OCI-M2 (cell line): ENCODE data around the gene LRP2BP.

Experiments used
- DNase-seq: peaks from one replicate; lab custom pipeline; 2025; ENCODE audit not compliant: unreplicated experiment; lab: John Stamatoyannopoulos, UW

Gene LRP2BP

DNA sequence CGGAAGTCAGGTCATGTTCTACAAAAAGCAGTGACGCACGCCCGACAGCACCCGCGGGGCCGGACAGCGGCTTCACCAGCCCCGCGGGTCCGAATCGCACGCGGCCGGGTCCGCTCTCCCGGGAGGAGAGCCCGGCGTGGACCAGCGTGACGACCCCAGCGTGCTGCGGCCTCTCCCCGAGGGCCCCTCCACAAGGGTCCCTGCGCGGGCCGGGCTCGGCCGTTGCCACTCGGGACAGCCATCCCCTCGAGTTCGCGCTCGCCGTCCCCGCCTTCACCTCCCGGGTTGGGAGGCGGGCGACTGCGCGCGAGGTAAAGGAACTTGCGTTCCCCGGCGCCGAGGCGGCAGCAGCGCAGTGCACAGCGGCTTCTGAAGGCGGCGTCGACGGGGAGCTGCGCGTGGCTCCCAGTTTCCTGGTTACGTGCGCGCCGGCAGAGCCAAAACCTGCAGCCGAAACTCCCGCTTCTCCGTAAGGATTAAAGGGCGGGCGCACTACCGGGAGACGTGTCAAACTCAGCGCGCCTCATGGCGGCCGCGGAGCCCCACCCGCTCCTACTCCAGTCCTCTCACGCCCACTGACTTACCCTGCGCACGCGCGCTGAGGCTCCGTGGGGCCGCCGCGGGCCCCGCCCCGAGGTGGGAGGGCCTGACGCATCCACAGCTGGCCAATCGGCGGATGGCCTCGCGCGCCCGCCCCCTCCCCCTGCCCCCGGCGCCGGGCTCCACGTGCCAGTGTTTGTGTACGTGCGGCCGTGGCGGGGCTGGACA lies 416 bp upstream of the LRP2BP start:
- DNase-seq = peak; percentile 47

DNA sequence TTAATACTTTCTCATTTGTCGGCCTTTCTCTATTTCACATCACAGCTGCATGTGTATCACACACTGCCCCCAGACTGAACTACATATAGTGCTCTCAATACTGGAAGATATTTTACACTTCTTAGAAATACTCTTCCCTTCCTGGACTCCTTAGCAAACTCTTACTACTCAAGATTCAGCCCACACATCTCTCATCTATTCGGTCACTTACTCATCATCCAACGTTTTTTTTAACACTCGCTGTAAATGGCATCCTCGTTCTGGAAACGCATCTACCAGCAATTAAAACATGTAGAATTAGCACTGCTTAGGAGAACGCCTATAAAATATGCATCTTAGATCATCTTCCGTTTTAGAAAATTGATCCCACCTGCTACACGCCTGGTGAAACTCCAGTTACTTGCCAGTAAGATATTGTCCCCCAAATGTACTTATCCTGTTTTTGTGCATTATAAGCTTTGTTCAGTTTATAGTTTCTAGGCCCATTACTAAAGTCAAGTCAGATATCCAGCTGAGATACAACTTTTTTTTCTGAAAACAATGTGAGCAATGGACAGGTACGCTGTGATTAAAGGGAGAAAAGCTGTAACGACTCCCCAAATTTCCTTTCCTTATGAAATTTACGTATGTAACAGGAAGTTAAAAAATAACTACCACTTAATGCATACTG lies 1.0 kb downstream of the LRP2BP start:
- no peak for DNase-seq

DNA sequence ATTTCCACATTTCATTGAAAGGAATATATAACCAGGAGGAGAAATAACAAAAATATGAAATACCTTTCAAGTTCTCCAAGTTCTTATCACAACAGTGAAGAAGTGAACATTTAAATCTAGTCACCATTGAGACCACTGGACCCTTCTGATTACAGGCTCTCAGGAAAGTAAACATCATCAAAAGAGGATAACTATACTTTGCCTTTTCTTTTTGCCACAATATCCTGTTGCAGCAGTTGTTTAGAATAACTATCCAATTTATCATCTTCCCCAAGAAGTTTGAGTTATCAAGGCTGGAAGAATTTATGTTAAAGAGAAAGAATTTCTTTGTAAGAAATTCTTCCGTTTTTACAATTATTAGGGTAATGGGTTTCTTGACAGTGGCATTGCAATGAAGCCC lies 3.6 kb downstream of the LRP2BP start:
- no peak for DNase-seq

DNA sequence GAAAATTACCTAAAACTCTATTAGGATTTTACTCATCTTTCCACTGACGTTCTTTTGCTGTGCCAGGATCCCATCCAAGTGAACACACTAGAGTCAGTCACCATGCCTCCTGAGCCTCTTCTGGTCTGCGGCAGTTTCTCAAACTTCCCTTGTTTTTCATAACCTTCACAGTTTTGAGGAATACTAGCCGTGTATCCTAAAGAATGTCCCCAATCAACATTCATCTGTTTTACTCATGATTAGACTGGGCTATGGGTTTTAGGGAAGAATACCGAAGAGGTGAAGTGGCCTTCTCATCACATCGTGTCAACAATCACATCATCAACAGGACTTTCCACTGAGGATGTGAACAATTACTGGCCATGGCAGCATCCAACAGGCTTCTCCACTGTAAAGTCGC lies 4.8 kb downstream of the LRP2BP start:
- DNase-seq = no peak

DNA sequence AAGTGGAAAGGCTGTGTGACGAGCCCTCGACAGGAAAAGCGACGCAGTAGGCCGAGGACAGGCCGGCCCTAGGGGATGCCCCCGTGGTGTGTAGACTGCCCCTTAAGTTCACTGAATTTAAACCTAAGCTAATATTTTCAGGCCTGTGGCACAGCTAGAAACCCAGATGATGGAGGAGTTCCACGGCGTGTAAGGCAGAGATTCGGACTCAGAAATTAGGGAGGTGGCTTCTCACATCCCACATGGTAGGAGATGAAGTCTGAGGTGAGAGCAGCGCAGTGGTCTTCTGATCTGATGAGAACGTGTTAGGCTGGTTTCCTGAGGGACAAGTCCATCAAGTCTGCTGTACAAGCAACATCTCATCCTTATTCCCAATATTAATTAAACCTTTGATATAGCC lies 7.8 kb downstream of the LRP2BP start:
- DNase-seq = no peak

DNA sequence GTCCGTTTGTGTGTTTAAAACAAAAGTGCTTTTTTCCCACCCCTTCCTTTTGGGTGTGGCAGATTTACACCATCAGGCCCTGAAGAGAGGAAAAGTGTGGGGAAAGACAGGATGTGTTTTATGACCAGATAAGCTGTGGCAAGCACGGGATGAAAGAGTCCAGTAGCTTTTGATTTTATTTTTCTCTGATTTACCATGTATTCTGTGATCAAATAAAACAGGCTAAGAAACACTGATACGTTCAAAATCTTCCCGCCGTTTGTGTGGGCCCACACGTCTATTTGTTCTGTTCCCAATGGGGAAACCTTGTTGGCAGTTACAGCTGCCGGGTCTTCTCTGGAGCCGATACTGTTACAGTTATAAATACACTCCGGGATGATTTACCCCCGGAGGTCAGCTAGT lies 10.8 kb downstream of the LRP2BP start:
- DNase-seq = no peak

DNA sequence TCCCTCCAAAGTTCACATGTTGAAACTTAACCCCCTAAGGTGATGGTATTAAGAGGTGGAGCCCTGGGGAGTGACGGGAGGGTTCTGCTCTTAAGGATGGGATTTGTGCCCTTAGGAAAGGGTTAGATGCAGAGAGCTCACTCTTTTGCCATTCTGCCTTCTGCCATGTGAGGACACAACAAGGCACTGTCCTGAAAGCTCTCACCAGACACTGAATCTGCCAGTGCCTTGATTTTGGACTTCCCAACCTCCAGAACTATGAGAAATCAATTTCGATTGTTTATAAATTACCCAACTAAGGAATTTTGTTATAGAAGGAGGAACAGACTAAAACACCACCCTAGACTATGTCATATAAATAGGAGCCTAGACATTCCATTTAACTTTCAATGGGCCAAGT lies 11.7 kb downstream of the LRP2BP start:
- no peak for DNase-seq

DNA sequence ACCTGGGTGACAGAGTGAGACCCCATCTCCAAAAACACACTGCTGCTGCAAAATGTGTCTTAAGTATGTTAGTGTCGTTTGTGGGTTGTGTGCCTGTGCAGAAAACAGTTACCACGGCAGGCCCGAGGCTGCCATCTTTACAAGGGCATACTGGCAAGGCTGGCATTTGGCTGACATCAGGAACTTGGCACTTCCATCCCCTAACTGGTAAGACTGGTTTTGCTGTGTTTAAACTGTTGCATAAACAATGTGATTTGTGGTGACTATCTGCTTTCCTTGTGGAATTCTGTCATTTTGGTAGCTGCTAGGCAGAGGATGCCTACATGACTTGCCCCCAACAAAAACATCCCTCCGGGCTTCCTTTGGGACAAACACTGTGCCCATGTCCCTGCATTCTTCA lies 12.3 kb downstream of the LRP2BP start:
- DNase-seq = no peak

DNA sequence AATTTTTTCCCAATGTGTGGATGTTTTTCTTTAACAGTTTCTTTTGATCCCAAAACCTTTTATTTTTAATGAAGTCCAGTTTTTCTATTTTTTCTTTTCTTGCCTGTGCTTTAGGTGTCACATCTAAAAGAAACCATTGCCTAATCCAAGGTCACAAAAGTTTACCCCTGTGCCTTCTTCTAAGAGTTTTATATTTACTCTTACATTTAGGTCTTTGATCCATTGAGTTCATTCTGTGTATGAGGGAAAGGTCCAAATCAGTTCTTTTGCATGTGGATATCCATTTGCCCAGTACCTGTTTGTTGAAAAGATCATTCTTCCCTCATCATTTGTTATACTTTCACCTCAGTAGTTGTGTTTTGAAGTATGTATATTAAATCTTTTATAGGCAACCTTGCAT lies 13.0 kb downstream of the LRP2BP start:
- DNase-seq = no peak

DNA sequence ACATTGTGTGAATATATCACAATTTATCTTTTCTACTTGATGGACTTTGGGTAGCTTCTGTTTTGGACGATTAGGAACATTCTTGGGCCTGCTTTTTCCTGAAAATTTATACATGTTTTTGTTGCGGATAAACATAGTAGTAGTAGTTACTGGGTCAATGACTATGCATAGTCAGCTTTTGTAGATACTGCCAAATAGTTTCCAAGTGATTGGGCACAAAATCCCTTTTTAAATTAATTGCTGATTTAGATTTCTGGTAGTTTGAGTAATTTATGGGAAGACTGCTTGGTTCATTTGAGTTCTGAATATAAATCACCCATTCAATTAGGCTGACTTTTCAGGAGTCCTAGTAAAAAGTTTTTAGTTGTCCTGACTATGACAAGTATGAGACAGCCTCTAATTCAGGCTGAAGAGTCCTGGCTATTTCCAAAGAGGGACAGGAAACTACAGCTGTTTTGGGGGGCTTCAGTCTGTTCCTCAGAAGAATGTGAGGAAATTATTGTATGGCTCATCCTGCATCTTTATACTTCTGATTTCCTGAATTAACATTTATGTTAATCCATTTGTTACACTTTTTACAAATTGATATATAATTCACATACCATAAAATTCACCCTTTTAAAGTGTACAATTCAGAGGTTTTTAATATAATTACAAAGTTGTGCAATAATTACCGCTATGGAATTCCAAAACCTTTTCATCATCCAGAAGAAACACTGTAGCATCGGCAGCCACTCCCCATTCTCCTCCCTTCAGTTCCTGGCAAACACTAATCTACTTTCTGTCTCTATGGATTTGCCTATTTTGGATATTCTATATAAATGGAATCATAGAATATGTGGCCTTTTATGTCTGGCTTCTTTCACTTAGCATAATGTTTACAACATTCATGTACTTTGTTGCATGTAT lies 14.2 kb downstream of the LRP2BP start:
- no peak for DNase-seq

DNA sequence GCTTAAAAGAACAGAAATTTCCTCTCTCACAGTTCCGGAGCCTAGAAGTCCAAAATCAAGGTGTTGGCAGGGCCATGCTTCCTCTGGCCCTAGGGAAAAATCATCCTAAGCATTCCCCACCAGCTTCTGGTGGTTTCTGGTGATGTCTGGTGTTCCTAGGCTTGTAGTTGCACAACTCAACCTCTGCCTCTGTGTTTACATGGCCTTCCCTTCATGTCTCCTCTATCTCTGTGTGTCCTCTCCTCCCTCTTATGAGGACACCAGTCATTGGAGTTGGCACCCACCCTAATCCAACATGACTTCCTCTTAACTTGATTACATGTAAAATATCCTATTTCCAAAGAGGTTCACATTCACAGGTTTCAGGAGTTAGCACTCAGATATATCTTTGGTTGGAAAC lies 15.4 kb downstream of the LRP2BP start:
- DNase-seq = no peak

DNA sequence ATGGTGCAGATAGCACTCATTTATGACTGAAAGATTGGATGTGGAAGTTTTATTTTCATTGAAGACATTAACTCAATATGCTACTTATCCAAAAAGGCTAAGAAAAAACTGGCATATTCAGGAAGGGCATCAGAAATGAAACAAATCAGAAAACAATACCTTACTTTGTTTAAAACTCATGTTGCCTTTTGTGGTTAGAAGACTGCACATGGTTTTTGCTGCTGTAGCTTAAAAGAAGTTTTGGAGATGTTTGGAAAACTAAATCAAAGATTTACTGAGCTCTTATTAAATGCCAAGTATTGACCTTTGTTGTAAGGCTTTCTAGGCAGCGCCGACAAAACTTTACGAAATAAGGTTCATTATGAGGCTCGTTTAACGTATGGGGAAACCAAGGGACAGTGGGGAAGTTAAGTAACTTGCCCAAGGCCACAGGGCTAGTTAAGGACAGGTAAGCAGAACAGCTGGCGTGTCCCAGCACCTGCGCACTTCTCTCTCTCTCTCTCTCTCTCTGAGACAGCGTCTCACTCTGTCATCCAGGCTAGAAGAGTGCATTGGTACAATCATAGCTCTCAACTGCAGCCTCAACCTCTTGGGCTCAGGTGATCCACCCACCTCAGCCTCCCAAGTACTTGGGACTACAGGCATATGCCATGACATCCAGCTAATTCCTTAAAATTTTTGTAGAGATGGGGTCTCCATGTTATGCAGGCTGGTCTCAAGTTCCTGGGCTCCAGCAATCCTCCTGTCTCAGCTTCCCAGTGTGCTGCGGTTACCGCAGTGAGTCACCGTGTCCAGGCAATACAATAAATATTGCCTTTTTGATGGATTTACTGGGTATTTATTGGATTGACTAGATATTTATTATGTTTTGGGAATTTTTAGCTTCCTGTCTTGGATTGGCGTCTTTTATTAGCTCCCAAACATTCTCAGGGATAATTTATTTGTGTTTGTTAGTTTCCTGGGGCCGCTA lies 16.1 kb downstream of the LRP2BP start:
- no peak for DNase-seq

DNA sequence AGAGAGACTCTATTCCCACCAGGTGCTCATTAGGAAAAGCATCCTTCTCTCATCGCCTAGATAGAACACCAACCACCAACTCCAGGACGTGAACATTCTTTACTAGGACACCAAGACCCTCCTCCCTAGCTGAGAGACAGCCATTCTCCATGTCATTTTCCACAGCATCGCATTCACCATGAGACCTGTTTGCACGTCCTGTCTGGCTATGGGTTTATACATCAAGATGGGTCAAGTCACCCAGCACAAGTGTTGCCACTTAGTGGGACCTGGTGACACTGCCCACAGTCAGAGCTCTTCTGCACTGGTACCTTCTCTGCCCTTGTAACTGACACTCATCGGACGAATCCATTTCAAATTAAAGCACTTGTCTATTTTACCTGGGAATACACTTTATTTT lies 17.5 kb downstream of the LRP2BP start:
- no peak for DNase-seq

DNA sequence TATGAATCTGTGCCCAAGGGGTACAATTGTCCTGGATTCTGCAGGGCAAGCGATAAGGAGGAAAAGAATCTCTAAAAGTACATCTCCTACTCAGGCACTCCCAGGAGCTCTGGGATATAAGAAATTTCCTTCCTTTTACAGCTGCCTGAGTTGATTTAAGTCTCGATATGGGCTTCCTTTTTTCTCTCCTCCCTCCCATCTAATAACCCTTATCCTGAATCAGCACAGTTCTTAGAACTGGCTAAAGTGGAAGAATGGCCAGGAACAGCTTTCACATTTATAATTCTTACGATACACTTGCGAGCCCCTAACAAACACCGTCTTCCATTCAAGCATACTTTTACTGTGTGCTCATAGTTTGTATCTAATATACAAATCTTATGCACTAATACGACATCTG lies 21.2 kb downstream of the LRP2BP start:
- no peak for DNase-seq

DNA sequence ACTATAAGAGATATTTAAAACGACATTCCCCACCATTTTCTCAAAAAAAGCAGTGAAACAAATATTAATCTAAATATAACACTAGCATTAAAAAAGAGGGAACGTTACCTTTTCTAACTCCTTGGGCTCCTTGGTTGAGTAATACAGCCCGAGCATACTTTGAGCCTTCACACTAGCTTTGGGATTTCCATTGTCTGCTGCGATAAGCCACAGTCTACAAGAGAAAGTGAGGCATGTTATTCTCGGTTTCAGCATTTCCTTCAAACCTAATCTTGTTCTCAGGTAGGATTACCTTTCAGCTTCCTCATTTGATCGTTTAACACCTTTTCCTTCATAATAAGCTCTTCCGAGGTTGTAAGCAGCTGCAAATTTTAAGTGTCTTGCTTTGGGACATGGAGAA lies 21.7 kb downstream of the LRP2BP start:
- no peak for DNase-seq

DNA sequence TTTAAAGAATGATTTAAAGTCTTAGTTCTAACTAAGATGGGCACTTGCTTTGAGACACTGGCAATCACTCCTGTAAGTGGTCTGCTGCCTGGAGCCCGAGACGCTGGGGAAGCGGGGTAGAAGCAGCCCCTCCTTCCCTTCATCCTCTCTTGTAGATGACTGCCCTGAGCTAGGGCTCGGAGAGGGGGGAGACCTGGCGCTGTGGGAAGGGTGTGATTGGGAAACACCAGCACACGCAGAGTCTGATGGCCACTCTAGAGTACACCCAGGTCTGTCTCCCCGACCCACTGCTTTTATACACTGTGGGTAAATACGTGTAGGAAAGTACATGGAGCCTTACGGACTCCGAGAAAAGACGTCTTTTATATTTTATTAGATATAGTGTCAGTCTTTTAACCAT lies 24.0 kb downstream of the LRP2BP start:
- DNase-seq = no peak

DNA sequence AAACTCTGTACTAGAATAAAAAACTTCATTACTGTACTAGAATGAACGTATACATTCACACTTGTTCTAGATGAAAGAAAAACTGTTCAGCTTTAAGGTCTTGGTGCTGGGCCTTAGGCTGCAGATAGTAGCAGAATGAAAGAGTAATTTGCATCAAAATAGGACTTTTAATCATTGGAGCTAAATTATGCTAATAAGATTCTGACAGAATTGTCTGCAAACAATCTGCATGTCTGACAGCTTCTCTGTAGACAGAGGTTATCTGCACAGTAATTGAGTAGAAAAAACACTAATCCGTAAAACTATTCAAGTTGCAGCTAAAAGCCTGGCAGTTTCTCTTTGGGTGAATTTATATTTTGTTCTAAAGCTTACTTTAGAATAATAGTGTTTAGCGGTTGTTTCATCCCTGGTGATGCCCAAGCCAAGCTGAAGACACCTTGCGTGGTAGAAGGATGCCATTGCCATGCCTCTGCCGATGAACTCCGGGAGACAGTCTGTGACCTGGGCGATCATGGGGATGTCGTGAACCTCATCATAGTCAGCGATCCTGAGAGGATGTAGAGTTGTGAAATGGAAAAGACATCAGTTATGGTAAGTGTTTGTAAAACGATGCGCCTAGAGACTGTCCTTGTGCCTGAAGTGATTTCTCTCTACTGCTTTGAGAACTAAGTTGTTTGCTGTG lies 25.3 kb downstream of the LRP2BP start:
- no peak for DNase-seq

DNA sequence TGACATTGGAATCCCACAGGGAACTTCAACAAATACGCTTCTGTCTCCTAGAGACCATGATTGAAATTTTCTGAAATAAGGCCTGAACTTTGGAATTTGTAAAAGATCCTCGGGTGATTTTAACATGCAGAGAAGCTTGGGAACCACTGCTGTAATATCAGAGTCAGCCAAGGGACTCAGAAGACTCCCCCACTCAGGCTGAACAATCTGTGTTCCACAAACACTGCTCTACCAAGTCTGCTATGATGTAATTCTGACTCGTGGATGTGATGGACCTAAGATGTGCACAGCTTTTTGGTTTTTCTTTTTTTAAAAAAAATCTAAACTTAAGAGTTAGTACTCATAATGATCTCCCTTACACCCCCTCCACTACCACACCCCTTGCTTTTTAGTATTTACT lies 26.0 kb downstream of the LRP2BP start:
- no peak for DNase-seq

DNA sequence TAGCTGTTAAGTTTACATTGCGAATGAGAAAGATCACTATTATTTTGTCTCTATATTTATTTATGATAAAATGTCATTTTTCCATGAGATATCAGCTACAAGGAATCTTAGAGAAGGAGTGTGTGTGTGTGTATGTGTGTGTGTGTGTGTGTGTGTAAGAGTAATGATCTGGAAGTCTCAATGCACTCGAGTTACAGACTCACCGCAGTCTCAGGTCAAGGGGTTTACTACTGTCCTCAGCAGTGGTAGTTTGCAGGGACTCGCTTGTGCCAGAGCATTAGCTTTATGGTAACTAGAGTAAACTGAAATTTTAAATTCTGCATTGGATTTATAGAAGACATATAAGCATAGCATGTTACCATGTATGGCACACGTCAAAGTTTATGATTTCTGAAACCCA lies 30.8 kb downstream of the LRP2BP start:
- no peak for DNase-seq

DNA sequence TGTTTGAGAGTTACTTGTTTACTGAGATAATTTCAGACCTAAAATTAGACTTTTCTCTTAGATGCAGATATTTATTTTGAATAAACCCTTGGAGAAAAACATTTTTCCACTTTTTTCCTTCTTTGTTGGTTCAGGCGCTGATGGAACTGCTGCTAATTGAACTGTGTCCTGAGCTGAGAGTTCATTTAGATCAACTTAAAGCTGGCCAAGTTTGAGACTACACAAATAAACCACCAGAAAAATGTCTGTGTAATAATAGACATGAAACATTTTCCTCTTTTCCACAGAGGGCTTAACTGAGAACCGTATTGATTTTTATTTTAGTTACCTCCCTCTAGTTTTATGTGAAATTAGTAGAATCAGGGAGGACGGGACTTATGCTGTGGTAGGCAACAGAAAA lies 32.5 kb downstream of the LRP2BP start:
- no peak for DNase-seq
